ENCODE data around the gene KLF7.

KLF7 gene

DNA sequence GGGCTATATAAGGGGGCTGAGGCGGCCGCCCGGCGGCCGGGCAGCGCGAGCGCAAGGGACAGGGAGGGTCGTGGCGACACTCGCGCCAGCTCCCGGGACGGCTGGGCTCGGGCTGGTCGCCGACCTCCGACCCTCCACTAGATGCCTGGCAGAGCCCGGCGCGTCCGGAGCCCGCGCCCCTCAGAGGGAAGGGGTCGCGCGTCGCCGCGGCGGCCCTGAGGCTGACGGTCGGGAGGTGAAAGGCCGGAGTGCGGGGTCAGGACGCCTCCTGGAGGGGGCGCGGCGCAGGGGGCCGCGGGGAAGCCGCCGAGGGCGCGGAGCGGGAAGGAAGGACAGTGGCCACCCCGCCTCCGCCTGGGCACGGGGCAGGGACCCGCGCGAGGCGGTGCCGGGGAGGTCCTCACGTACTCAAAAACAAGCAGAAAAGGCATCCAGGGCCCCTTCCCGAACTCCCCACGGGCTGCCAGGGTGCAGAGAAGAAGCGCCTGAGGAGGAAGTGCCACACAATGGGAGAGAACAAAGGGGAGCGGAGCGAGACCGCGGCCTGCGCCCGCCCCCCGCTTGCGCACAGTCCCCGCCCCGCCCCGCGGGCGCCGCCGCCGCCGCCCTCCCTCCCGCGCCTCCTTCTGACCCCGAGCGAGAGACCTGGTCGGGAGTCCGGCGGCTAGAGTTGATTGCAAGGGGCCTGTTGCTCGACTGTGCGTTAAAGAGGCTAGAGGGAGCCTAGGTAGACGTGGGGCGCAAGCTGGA is 776 bp upstream of the KLF7 start:
- peak; percentile 56 for DNase-seq

DNA sequence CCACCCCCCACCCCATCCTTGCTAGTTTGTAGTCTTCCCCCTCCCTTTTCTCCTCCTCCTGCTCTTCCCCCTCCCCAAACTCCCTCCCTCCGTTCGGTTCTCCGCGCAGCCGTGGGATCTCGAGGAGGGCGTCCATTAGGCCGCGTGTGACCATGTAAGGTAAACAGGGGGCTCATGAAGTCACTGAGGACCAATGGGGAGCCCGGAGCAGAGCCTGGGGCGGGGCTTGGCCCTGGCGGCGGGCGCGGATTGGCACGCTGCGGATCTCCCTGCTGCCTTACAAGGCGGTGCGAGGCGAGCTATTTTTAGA is 246 bp upstream of the KLF7 start:
- DNase-seq, result peak; percentile 93

DNA sequence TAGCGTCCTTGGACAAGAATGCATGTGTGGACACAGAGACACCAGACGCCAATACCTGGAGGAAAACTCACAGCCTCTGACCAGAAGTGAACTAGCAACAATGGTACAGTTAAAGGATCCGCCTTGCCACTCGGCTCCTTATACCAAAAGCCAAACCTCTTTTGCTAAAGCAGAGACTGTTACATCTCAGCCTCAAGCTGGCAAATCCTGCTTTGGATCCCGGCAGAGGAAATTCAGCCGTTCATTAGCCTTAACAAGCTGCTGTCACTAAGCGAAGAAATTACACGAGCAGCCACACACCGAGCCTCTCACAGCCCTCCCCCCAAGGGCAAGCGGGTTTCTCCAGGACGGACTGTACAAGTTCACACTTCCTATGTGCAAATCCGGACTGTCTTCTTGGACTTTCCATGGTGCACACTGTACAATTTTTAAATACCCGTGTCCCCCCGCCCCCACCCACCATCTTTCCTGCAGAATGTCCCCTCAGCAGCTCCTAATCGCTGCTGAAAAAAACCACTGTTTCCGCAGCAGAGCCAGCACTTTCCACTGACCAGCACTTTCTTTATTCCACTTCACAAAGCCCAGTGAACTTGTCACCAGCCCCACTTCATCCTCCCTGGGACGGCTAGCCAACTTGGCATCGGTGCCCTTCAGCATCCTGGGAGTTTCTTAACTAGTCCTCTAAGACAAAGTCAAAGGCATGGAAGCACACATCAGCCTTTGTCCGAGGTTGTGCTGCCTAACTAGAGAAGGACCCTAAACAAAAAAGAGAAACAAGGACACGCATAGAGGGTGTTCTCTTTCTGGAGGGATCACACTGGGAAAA is 1.5 kb downstream of the KLF7 start:
- DNase-seq, result no peak

DNA sequence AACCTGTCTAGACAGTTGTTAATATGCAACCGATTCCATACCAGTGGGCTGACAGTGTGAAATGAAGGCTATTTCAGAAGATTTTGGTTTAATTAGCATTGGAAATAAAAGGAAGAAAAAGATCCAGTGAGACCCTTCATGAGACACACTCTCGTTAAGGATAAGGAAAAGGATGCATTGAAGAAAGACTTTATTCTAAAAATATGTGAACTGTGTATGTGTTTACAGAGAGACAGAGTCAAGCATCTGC is 2.1 kb downstream of the KLF7 start:
- no peak for DNase-seq

DNA sequence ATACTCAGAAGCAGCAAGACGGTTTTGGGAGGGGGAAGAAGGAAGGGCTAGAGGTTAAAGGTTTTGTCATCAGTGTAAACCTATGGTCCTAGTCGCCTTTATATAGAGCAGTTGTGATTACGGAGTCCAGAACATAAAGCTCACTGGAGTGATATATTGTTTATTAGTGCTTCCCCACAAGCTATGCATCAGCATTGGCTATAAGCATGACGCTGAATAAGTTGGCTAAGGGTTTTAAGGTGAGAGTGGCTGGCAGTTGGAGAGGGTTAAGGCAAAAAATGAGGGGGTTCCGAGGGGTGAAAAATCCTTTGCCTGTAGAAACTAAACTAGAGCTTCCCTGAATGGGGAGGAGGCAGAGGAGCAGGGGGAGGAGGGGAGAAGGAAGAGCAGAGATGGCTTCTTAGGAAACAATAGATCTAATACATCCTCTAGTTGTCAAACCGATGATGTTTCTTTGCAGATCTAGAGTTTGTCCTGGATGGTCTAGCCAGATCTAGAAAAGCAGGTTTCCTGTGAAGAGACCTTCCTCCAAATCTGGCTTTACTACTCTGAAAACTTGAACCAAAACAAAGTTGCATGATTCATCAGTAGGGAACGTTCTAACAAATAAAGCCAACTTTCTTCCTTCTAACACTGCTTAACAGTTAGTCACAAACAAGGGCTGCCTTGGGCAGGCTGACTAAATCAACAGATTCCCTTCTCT is 2.5 kb downstream of the KLF7 start:
- peak; percentile 97 for DNase-seq

DNA sequence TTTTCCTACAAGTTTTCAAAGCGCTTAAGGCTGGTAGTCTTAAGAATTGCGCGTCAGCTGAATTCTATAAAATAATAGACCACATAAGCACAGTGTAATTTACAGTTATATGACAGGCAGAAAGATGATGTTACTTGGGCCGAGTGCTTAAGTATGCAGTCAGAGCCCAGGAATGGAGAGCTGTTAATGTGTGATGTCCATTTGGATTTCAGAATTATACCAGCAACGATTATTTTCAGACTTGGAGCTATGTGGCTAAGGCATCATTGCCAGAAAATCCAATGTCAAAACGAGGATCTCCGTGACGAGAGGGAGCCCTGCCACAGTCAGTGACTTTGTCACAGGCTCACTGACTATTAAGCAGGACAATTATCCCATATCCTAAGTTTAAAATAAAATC is 3.4 kb downstream of the KLF7 start:
- DNase-seq, result peak; percentile 65

DNA sequence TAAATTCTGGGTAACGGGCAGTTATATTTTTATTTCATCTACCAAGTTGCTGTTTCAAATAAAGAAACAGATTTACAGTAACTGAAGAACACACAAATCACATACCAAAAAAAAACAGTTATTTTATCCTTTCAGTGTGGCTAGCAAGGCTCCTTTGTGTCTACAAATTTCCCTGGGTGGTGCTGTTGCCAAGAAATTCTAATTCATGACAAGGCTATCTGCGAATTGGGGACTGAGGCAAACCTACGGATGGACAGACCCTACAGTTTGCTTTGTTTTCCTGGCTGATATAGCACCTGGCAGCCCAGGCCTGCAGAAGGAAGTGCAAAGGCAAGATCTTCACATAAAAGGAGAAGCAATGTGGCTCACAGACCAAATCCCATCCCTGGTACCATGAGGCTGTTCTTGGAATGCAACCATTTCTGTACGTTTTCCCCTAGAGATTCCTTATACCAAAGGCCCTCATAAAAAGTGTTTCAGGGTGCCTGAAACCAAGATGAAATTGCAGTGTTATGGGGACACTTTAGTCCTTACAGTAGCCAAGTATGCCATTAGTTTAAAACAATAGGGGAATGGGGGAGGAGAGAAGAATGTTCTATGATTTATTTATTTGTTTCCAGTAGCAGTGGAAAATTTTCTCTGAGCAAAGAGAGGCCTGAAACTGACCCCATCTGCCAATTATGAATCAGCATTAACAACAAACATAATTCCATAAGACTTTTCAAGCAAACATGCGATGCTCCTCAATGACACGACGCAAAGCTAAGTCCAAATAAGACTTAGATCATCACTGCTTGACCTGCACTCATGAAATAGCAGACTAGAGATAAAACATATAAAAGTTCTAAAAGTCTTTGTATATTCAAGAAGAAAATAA is 4.3 kb downstream of the KLF7 start:
- DNase-seq, result peak; percentile 51

DNA sequence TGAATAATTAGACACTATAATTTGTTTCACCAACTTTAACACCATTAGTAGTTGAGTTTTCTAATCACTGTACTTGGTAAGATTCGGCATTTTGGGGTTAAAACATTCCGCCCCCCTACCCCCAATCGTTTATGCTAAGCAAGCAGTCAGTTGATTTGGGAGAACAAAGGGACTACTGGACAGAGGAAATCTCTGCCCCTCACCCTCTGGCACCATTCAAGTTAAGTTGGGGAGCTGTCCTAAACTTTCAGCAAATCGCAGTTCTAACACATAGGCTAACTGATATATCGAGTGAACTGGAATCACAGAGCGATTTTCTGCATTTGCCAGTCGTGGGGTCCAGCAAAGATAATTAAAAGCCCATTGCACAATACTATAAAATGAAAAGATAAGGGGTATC is 5.6 kb downstream of the KLF7 start:
- DNase-seq, result no peak

DNA sequence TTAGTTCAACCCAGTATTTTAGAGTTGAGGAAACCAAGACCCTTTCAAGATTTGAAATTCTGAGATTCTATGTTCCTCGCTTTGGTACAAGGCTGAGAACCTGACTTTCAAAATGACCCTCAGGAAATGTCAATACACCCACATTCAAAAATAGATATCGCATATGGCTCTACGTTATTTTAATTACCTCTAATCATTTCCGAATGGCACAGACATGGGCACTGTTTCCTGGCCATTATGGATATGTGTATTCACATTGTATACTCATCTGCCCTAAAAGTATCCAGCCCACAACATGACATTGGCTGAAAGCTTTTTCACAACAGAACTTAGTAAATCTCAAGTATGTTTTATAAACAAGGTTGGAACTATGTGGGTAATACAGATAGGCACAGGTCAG is 6.7 kb downstream of the KLF7 start:
- no peak for DNase-seq

DNA sequence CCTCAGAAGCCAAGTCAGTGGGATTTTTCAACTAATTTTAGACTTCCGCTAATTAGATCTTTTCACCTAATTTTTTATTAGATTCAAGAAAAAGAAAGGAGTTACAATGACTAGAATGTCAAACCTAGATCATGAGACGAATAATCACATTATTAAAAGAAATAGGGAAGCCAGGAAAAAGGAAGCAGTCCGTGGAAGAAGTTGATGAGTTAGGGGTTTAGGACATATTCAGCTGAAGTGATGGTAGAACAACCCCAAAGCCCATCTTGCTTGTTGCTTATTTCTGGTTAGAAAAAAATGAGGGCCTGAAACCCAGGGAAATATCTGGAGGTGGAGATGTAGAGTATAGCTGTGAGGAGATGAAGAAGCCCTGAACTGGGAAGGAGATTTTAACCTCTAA is 8.0 kb downstream of the KLF7 start:
- DNase-seq, result no peak

DNA sequence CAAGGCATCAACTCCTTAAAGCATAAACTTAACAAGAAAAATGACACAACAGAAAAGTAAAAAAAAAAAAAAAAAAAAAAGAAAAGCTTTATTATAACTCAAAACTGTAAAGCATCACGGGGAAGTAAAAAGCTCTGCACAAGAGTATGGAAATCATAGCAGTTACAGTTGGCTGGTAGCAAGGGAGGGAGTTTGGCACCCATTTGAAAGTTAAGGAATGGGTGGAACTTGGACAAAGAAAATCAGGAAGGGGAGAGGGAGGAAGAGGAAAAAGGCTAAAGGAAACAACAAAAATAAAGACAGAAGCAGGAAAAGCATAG is 8.6 kb downstream of the KLF7 start:
- DNase-seq, result no peak

DNA sequence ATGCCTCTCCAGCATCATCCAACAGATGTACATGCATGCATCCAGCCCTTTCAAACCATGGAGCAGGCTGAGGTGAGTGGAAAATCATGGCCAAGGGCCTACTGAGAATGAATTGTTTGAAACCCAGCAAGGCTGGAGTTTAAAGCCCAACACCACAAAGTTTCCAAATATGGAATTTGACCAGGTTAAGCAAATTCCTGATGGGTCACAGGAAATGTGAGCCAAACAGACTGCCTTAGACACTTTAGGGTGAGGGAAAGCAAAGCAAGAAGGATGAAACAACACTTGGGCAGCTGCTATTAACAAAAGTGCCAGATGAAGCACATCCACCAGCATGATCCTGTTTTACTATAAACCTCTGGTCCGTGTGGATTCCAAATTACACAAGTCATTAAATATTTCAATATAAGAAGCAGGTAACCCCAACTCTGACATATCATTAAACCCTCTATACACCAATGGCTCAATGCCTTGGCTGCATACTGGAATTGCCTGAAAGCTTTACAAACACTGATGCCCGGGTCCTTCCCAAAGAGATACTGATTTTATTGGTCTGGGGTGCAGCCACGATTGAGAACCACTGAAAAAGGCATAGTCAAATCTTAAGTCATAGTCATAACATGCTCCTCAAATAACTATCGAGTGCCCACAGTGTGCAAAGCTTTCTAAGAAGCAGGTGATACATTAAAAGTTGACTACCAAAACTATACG is 9.1 kb downstream of the KLF7 start:
- DNase-seq, result no peak

DNA sequence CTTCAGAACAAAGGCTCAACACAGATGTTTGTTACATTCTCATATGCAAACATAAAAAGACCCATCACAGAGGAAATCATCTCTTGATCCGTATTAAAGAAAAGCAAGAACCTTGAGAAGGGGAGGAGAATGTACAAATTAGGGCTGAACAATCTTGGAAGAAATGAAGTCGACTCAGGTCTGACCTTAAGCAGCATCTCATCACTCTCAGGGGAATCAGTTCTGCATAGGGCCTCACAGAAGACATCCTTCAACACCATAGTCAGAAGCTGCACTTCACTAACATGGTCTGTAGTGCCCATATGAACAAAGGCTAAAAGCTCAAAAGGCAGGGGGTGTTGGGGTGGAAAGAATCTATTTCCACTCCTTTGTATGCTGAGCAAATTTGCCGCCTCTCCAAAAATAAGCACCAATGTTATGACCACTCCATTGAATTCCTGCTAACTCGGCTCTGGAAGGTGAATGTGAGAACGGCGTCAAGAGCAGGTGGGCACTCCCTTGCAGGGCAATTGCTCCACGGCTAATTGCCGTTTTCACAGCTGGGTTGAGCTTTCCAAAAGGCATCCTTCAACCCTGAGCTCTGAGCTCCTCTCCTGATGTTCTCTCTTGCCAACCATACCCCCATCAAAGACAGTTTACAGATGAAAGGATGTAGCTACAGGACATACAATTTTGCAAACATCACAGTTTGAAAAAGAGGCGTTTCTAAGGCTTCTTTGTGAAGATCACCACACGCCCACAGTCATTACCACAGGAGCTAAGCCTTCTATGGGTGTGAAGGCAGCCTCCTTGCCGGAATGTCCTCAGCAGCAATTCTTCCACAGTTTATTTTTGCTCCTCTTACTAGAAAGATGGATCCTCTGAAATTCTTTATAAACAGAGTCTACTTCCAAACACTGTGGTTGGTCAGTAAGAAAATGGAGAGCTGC is 10.0 kb downstream of the KLF7 start:
- no peak for DNase-seq

DNA sequence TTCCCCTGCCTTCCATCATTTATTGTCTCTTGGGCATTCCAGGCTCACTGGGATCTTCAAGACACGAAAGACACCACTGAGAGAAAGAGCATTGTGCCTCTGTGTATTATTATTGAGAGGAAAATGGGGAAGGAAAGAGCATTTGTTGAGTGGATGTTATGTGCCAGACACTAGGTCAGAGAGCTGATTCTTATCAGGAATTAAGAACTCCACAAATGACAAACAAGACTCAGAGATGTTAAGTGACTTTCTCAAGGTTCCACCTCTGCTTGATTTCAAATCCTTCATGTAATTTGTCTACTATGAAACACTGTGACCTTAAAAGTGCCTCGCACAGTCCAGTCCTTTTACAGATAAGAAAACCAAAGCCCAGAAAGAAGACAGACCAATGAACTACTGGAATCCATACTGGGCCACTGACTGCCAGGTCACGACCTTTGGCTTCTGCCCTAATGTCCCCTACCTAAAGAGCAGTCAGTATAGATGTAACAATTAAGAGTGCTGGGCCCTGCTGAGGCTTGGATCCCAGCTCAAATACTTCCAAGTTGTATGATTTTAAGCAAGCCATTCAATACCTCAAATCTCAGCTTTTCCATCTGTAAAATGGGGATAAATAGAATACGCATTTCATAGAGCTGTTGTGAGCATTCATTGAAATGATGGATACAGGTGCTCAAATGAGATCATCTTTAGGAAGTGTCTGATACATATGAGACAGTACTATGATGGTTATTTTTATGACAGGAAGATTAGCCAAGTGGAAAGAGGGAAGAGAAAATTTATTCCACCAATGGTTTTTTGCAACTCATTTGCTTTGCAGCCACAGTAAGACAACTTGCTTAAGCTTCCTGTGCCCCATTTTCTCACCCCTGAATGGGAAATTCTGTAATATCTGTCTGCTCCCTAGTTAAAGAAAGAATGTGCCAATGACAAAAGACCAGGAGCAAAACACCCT is 10.9 kb downstream of the KLF7 start:
- DNase-seq, result no peak

DNA sequence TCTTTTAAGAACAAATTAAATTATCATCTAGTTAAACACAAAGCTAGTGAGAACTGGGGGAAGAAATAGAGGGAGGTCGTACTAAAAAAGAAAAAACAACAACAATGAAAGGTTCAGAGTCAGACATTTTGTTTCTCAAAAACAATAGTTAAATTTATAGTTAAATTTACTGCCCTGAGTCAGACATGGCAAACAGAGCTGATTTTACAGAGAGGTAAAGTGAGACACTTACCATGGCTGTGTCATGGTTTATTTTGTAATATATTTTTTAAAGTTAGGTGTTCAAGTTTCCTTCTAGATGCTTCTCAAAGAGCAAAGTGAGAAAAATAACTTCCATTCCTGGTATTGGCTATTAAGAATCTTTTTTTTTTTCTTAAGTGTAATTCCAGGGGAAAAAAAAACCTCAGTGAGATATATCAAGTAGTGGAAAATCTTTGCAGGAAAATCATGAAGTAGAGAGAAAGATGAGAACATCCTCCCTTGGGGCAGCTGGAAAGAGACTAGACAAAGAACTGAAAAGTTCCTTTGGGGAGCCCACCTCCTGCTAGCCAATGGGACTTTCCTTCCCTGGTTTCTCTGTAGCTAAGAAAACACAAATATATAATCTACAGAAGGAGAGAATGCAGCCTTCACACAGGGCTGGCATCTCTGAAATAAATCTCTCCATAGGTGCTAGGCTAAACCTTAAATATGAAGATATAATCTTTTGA is 12.3 kb downstream of the KLF7 start:
- DNase-seq, result no peak

DNA sequence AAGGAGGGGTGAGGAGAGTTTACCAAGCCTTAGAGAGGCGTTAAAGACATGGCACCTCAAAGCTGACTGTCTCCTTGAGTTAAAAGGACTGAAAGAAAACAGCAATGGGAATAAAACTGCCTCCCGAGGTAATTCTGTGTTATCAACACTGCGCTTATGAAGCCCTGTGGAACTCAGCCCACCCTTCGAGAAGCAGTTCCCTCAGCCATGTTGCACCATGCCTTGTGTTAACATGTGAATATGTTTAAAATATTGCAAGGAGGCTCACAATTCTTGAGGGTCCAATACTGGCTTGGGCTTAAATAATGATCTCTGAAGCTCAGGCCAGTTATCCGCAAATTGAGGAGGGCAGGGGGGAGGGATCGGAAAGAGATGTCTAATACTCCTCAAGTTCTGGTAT is 14.7 kb downstream of the KLF7 start:
- DNase-seq, result no peak

DNA sequence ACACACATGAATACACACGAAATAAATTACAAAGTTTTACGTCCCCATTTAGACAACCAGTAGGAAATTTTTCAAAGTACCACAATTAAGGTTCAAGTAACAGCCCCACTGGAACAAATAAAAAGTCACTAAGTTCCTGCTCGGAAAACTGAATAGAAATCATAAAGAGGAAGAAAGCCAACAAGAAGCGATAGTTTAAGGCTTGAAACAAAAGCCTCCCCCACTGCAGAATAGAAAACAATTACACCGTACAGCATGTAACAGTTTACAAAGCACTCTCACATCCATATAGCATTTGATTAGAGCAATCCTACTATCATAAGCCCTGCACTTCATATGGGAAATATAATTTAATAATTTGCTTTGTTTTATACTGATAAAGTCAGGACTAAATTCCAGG is 15.5 kb downstream of the KLF7 start:
- no peak for DNase-seq

DNA sequence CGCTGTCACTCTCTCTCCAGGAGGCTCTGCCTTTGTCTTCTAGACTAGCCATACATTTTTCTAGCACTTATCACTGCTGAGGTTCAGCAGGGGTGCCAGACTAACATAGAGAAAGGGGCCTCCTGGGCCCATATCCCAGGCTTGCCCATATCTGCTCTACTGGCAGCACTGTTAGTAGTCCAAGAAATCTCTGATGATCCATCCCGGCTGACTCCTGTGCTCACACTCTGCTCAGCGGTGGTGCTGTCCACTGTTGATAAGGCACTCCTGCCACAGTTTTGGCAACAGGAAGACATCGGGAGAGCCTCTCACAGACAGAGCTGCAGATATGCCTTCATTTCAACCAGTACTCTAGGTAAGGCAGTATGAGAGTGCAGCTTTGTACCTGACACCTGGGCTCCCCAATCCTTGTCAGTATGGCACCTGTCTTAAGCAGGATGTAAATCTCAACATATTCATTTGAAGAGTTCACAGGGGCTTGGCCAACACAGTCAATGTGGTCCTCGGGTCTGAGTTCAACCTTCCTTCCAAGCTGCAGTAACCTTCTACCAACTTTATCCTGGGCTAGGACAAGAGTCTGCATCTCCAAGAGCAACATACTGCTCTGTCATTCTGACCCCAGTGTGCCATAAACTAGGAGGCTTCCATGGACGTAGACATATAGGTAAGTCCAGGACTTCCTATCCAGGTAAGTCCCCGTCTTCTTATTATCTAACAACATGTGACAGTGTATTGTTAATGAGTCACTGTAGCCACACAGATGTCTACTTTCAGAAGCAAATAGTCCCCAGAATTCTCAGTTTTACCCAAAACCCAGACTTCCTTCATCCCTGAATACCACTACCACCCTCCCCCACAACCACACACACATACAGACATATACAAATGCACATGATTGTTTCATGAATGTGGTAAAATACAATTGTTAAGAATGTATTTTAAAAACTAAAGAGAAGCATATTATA is 16.2 kb downstream of the KLF7 start:
- peak; percentile 12 for DNase-seq

DNA sequence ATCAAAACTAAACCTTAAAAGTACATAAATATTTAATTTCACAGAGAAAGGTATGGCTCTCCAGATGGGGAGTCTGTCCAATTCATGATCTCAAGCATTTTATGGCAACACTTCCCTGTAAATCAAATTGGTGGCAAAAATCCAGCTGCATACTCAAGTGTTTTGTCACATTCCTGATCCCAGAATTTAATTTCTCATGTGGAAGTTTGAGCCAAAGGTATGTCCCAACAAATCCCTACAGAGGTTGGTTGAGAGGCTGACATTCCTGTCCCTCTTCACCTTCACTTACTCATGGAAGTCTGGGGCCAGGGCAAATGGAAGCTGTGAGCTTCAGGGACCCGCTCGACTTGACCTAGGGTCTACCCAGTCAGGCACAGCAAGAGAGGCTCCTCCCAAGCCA is 17.7 kb downstream of the KLF7 start:
- DNase-seq, result peak; percentile 36

Data from kidney glomerular epithelial cell (primary cell).